ENCODE results near the gene BBS2.

Gene BBS2

GRCh38 chr16:56468800-56469199 lies 51.0 kb downstream of the BBS2 start:
- DNase-seq (ENCODE audit: low read depth) = no peak
- no peak overlapping the region for H3K4me3 ChIP-seq (ENCODE audit: low read depth, low read length)
- no peak for TF ChIP-seq CTCF (conservative IDR thresholded peaks at IDR 0.05; ENCODE audit: low read depth, low read length)

- no peak for TF ChIP-seq CTCF (conservative IDR thresholded peaks at IDR 0.05; ENCODE audit: low read depth, low read length)
- DNase-seq (ENCODE audit: low read depth) = no peak
Observed at GRCh38 chr16:56466344-56466743, 53.5 kb downstream of the BBS2 start.

GRCh38 chr16:56463153-56463552 lies 56.7 kb downstream of the BBS2 start:
- TF ChIP-seq CTCF (conservative IDR thresholded peaks at IDR 0.05; ENCODE audit: low read depth, low read length) = no peak
- no peak for DNase-seq (ENCODE audit: low read depth)
- no peak overlapping the region for H3K4me3 ChIP-seq (ENCODE audit: low read depth, low read length)

More at GRCh38 chr16:56466344-56466743, 53.5 kb downstream of the BBS2 start:
- H3K4me3 ChIP-seq (ENCODE audit: low read depth, low read length) = no peak overlapping the region

- no peak for DNase-seq (ENCODE audit: low read depth)
- no peak overlapping the region for H3K4me3 ChIP-seq (ENCODE audit: low read depth, low read length)
- no peak for TF ChIP-seq CTCF (conservative IDR thresholded peaks at IDR 0.05; ENCODE audit: low read depth, low read length)
Observed at GRCh38 chr16:56462064-56462796, 57.6 kb downstream of the BBS2 start.

GRCh38 chr16:56460101-56460500 lies 59.7 kb downstream of the BBS2 start:
- H3K4me3 ChIP-seq (ENCODE audit: low read depth, low read length) = no peak overlapping the region
- DNase-seq (ENCODE audit: low read depth) = no peak
- no peak for TF ChIP-seq CTCF (conservative IDR thresholded peaks at IDR 0.05; ENCODE audit: low read depth, low read length)

GRCh38 chr16:56457927-56458470 lies 61.8 kb downstream of the BBS2 start:
- H3K4me3 ChIP-seq (ENCODE audit: low read depth, low read length) = no peak overlapping the region
- DNase-seq (ENCODE audit: low read depth) = no peak
- no peak for TF ChIP-seq CTCF (conservative IDR thresholded peaks at IDR 0.05; ENCODE audit: low read depth, low read length)

All from choroid plexus epithelial cell (primary cell).